GM21528 (cell line): ENCODE results near the gene TLN1.
A peak's percentile ranks its signal among the peaks of the same experiment; 100 is the strongest.

Experiments used
- ATAC-seq: cut with Tn5 transposase; IDR thresholded peaks from one replicate; pipeline ENCODE4 v1.9.1; 2021; ENCODE audit warnings: mild to moderate bottlenecking, moderate library complexity; ENCODE audit not compliant: unreplicated experiment, low FRiP score

The TLN1 gene

DNA sequence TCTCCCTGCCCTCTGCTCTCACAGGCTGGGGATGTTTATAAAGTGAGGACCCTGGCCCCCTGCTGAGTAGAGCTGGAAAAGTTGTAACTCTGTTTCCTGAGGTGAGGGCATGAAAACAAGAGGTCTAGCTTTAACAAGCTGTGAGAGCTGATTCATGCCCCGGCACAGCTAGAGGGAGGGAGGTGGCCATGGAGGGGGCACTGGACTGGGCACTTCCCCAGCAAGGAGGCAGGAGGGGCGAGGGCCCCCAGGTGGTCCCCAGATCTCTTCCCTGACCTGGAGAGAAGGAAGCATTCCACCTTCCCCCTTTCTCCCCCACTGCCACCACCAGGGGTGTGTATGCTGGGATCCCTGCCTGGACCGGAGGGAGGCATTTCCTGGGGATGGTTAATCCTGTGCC is 22.3 kb upstream of the TLN1 start, which contains the start of gene MSMP:
Gene MSMP (minus strand): TSS at position 13 of the 400 bp plus-strand sequence. CDS start 147 bp downstream, outside the sequence.
- no peak for ATAC-seq

DNA sequence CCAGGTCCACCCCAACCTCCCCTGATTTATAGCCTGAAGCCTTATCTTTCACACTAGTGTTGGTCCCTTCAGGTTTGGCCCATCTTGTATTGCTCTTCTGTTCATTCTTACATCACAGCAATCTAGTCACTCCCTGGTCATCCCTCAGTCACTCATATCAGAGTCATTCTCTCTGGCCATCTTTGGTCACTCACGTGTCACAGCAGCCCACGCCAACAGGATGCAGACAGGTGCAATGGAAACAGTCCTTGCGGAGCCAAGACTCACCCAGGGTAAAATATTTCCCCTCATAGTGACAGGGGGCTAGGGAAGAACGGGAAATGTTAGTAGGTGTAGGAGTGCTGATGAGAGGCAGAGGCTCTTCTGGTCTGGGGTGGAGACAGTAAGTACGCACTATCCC is 21.5 kb upstream of the TLN1 start:
- ATAC-seq, result no peak

GRCh38 chr9:35750256-35750531 is 18.2 kb upstream of the TLN1 start:
- no peak for ATAC-seq

DNA sequence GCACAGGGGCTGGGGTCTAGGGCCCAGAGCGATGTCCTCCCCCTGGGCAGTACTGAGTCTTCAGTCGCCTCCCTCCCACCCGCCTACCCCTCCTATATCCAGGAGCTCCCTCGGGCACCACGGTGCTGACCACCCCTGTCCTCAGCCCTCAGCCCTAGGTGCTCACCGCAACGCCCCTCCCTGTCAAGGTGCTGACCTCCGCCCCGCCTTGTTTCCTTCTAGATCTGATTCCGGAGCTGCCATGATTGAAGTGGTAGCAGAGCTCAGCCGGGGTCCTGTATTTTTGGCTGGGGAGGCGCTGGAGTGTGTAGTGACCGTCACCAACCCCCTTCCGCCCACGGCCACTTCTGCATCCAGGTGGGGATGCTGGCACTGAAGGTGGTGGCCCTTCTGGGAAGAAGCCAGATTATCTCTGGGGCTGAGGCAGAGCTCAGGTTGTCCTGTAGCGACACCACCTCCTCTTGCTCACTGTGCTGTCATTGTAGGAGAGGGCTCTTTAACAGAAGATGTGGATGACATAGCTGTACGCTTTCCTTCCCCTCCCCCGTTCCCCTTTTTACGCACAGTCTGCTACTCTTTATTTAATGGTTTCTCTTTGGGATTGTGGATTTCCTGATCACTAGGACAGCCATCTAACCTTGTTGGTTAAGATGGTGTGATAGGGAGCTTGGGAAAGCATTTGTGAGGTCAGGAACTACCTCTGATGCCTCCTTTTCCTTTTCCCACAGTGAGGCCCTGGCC is 17.7 kb upstream of the TLN1 start:
- ATAC-seq, result peak; percentile 33

- ATAC-seq, result peak; percentile 77
Observed at GRCh38 chr9:35748858-35749514, 17.0 kb upstream of the TLN1 start, which contains the start of the genes GBA2 and RGP1. TSS of gene GBA2 (minus strand) at chr9:35749228. CDS start at chr9:35748704, 524 bp downstream. TSS of gene RGP1 (plus strand) at chr9:35749287. CDS start at chr9:35749756, 469 bp downstream.

DNA sequence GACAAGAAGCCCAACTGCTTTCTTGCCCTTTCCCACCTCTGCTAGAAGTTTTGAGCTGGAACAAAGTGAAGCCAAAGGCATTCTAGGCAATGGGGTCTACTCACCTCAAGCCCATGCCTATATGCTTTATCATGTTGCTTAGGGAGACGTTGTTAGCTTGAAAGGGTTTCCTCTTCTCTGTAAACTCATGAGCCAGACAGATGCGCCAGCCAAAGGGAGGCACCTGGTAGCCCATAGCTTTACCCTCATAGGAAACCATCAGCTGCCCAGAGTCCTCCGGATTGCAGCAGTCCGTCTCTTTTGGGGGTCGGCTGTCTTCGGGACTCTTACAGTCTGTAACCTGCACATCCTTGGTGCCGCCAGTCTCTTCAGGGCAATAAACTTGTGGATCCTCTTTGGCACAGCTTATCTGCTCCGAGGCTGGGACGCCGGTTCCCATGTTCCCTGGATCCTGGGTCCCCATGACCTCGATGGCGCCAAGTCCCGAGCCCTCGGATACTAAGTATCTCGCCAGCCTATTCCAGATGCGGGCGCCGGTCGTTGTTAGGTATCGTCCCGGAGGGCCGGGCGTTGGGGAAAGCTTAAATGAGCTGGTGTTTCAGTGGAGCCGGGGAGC is 16.4 kb upstream of the TLN1 start:
- no peak for ATAC-seq

GRCh38 chr9:35746583-35746982 is 14.6 kb upstream of the TLN1 start:
- ATAC-seq, result no peak

DNA sequence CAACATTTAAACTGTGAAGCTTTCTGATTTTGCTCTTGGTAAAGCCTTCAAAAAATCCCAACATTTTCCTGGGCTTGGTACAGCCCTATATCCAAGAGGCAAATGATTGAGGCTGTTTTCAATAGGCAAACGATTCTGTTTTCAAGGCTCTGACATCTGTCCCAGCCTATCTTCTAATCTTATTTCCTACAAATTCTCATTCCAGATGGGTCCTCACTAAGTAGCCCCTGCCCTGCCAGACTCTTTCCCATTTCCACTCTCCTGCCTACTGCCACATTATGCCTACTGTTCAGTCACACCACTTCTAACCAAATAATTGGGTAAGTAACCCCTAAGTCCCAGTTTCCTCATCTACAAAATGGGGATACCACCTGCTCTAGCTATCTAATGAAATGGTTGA is 13.6 kb upstream of the TLN1 start:
- no peak for ATAC-seq

GRCh38 chr9:35743880-35744518 is 12.0 kb upstream of the TLN1 start:
- ATAC-seq, result no peak

DNA sequence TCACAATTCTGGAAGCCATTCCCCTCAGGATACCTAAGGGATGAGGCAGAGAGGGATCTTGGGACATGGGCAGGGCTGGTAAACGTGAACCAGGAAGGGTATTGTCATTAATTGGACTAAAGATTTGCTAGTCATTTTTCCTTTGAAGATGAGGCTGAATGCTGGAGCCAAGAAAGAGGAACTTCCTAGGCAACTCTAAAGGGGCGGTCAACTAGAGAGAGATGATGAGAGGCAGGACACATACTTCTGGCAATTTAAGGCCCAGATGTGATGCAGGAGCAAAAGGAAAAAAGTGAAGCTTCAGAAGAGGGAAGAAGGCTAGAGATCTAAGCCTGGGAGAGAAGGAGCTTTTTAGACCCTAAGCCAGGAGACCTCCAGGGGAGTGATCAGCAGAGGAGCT is 11.5 kb upstream of the TLN1 start:
- ATAC-seq, result no peak

DNA sequence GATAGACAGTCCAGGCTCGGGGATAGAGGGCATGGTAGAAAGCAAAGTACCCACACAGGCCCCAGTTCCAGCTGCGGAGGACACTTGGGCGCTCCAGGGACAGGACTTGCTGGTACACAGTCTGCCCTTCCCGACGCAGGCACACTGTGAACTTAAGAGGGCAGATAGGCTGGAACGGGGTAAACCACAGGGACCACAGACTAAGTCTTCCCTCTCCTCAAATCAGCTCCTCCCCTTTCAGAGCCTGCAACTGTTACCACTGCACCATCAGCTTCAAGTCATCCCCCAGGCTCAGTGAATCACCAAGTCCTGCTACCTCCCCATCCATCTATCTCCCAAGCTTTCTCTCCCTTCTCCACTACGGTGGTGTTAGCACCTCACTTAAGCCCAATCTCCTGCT is 9.7 kb upstream of the TLN1 start:
- ATAC-seq, result no peak

- no peak for ATAC-seq
Observed at GRCh38 chr9:35740243-35740642, 8.2 kb upstream of the TLN1 start.

DNA sequence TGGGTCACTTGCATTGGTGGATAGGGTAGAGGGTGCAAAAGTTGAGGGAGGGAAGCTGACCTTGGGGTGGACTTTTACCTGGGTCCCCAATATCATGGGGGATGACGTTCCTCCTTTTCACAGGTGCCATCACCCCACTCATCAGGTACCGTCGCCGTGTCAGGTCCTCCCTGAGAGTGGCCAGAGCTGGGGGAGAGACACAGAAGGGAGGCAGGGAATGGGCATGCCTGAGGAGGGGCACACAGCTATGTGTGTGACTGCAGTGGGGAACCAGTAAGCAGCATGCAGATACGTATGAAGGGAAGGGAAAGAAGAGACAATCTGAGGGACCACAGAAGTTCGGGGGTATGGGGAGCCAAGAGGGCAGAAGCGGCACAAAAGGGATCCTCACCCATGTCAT is 6.9 kb upstream of the TLN1 start:
- no peak for ATAC-seq

DNA sequence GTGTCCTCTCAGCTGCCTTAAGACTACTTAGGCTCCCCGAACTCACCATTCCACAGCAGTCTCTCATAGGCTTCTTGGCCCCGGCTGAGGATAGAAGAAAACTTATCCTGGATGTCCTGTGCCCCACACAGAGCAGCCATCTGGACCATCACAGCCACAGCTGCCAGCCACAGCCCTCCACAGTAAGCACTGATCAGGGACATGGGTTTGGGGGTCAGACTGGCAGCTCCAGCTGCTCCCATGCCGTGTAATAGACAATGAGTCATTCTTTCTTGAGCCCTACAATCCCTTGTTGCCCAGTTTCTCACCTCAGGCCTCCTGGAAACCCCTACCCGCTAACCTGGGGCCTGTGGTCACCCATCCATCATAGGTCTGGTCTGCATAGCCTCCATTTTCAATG is 6.2 kb upstream of the TLN1 start:
- no peak for ATAC-seq

GRCh38 chr9:35737143-35737542 is 5.1 kb upstream of the TLN1 start:
- ATAC-seq, result no peak

GRCh38 chr9:35736201-35736633 is 4.2 kb upstream of the TLN1 start:
- ATAC-seq, result no peak

- no peak for ATAC-seq
Observed at GRCh38 chr9:35734096-35734495, 2.1 kb upstream of the TLN1 start.

GRCh38 chr9:35732800-35733541 is 976 bp upstream of the TLN1 start:
- ATAC-seq, result peak; percentile 7

DNA sequence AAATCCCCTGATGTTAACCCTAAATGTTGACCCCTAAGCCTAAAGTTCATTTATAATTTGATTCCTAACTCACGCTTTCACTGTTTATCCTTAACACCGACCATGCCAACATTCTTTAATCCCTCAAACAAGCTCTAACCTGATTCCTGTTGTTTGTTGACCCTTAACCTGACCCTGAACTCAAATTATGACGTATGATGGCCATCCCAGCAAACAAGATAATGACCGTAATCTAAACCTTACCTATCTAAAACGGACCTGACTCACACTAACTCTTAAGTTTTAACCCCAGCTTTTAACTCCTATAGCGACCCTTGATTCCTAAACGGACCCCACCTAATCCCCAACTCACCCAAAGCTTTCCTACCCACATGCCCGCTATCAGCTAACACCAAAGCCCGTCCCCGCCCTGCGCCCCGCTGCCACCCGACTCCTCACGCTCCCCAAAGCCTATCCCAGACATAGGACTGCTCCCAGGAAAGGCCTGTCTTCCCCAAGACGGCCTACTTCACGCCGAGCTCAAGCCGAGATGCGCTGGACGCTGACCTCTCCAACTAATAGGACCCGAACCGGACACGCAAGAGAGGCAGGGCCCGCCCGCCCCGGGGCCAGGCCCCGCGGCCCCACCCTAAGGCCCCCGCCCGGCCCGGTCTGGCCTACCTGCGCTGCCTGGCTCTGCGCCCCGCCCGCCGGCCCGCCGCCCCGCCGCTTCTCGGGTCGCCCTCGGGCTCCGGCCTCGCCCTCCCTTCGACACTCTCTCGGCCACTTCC is 395 bp downstream of the TLN1 start:
- no peak for ATAC-seq

- ATAC-seq, result no peak
Observed at GRCh38 chr9:35730486-35730854, 1.5 kb downstream of the TLN1 start.
